H9 (cell line): Measurements from ENCODE around the gene AFAP1. TPM values are rescaled to one million over a fixed set of nuclear protein-coding genes. Genes with fewer than 3 reads are reported as not detected.

ENCODE experiments used
- DNase-seq: peaks from one replicate; pipeline ENCODE4 v3.0.0-alpha.2; 2017
- H2AFZ ChIP-seq: one replicate; pipeline ENCODE4 v1.6.1; 2013; ENCODE audit warnings: mild to moderate bottlenecking, low read length, control low read depth, moderate library complexity
- H2AK5ac ChIP-seq: 2 replicates; pipeline ENCODE4 v1.6.1; 2013; ENCODE audit warnings: low read length, control low read depth, mixed read lengths; ENCODE audit not compliant: insufficient read length
- H2BK120ac ChIP-seq: one replicate; pipeline ENCODE4 v1.6.1; 2013; ENCODE audit warnings: low read depth, mild to moderate bottlenecking, low read length, control low read depth, inconsistent platforms; ENCODE audit not compliant: poor library complexity, severe bottlenecking
- H2BK12ac ChIP-seq: 2 replicates; pipeline ENCODE4 v1.6.1; 2013; ENCODE audit warnings: low read length, control low read depth, mixed read lengths, low read depth; ENCODE audit not compliant: insufficient read length
- H2BK15ac ChIP-seq: 2 replicates; pipeline ENCODE4 v1.6.1; 2013; ENCODE audit warnings: low read depth, low read length, control low read depth
- H2BK20ac ChIP-seq: one replicate; pipeline ENCODE4 v1.6.1; 2013; ENCODE audit warnings: low read depth, mild to moderate bottlenecking, low read length, control low read depth, inconsistent platforms; ENCODE audit not compliant: poor library complexity, severe bottlenecking
- H2BK5ac ChIP-seq: 2 replicates; pipeline ENCODE4 v1.6.1; 2013; ENCODE audit warnings: low read length, control low read depth, mixed read lengths; ENCODE audit not compliant: insufficient read length
- H3K14ac ChIP-seq: 2 replicates; pipeline ENCODE4 v1.6.1; 2013; ENCODE audit warnings: low read length, control low read depth; ENCODE audit not compliant: insufficient read depth
- H3K18ac ChIP-seq: 2 replicates; pipeline ENCODE4 v1.6.1; 2013; ENCODE audit warnings: low read depth, mild to moderate bottlenecking, mixed read lengths, low read length, control low read depth; ENCODE audit not compliant: insufficient read length
- H3K23ac ChIP-seq: 2 replicates; pipeline ENCODE4 v1.6.1; 2013; ENCODE audit warnings: low read length, control low read depth, mixed read lengths, low read depth; ENCODE audit not compliant: insufficient read length
- H3K23me2 ChIP-seq: 2 replicates; pipeline ENCODE4 v1.6.1; 2013; ENCODE audit warnings: low read depth, mild to moderate bottlenecking, mixed read lengths, low read length, control low read depth; ENCODE audit not compliant: insufficient read length, poor library complexity, severe bottlenecking
- H3K27ac ChIP-seq: 2 replicates; pipeline ENCODE4 v1.5.1; 2013; ENCODE audit warnings: low read length, control low read depth, mixed read lengths, low read depth; ENCODE audit not compliant: insufficient read length
- H3K27me3 ChIP-seq: 2 replicates; pipeline ENCODE4 v1.6.1; 2013; ENCODE audit warnings: low read length, control low read depth, inconsistent platforms; ENCODE audit not compliant: insufficient read depth
- H3K4ac ChIP-seq: 2 replicates; pipeline ENCODE4 v1.6.1; 2013; ENCODE audit warnings: low read depth, mild to moderate bottlenecking, control low read depth, inconsistent platforms, low read length, moderate library complexity
- H3K4me1 ChIP-seq: 2 replicates; pipeline ENCODE4 v1.6.1; 2013; ENCODE audit warnings: low read length, control low read depth, inconsistent platforms; ENCODE audit not compliant: insufficient read depth
- H3K4me2 ChIP-seq: 2 replicates; pipeline ENCODE4 v1.6.1; 2013; ENCODE audit warnings: low read length, control low read depth, mixed read lengths; ENCODE audit not compliant: insufficient read length, insufficient read depth
- H3K56ac ChIP-seq: 2 replicates; pipeline ENCODE4 v1.6.1; 2013; ENCODE audit warnings: low read depth, mild to moderate bottlenecking, mixed read lengths, low read length, control low read depth; ENCODE audit not compliant: insufficient read length
- H3K79me1 ChIP-seq: 2 replicates; pipeline ENCODE4 v1.6.1; 2013; ENCODE audit warnings: low read depth, mild to moderate bottlenecking, moderate library complexity, low read length, control low read depth, inconsistent platforms; ENCODE audit not compliant: insufficient read depth, poor library complexity, severe bottlenecking
- H3K79me2 ChIP-seq: 2 replicates; pipeline ENCODE4 v1.6.1; 2013; ENCODE audit warnings: low read length, control low read depth, inconsistent platforms; ENCODE audit not compliant: insufficient read depth
- H3K9ac ChIP-seq: 2 replicates; pipeline ENCODE4 v1.6.1; 2013; ENCODE audit warnings: low read length, control low read depth, mixed read lengths; ENCODE audit not compliant: insufficient read length; ENCODE audit errors: extremely low read depth
- H3K9me3 ChIP-seq: one replicate; pipeline ENCODE4 v1.6.1; 2013; ENCODE audit warnings: low read depth, low read length, inconsistent platforms; ENCODE audit not compliant: control insufficient read depth
- H3T11ph ChIP-seq: one replicate; pipeline ENCODE4 v1.6.1; 2013; ENCODE audit warnings: mild to moderate bottlenecking, low read length, control low read depth, inconsistent platforms
- H4K20me1 ChIP-seq: one replicate; pipeline ENCODE4 v1.6.1; 2013; ENCODE audit not compliant: control insufficient read depth, insufficient read length, insufficient read depth
- H4K5ac ChIP-seq: 2 replicates; pipeline ENCODE4 v1.6.1; 2013; ENCODE audit warnings: low read depth, mild to moderate bottlenecking, mixed read lengths, low read length, control low read depth; ENCODE audit not compliant: insufficient read length
- H4K8ac ChIP-seq: replicated peaks from 2 replicates; pipeline ENCODE4 v1.6.1; 2013; ENCODE audit warnings: low read length, control low read depth, mixed read lengths, low read depth; ENCODE audit not compliant: insufficient read length
- H4K91ac ChIP-seq: 2 replicates; pipeline ENCODE4 v1.6.1; 2013; ENCODE audit warnings: low read depth, mild to moderate bottlenecking, moderate library complexity, mixed read lengths, low read length, control low read depth; ENCODE audit not compliant: insufficient read length
- H3K27ac Mint-ChIP-seq, 3 experiments: 2 replicates in 2 of 3; 3 replicates in 1 of 3; pipeline ENCODE4 v1.8.0; 2020 to 2021; ENCODE audit warnings: mixed read lengths in 3 of 3, mild to moderate bottlenecking in 1 of 3, moderate library complexity in 1 of 3
- H3K27me3 Mint-ChIP-seq: 2 replicates; pipeline ENCODE4 v1.8.0; 2021; ENCODE audit warnings: low read depth, mild to moderate bottlenecking, moderate library complexity, mixed read lengths
- H3K36me3 Mint-ChIP-seq, 3 experiments: 2 replicates in 2 of 3; 3 replicates in 1 of 3; pipeline ENCODE4 v1.8.0; 2020 to 2021; ENCODE audit warnings: low read depth in 3 of 3, mixed read lengths in 3 of 3; ENCODE audit not compliant: insufficient read depth in 1 of 3
- H3K4me1 Mint-ChIP-seq, 2 experiments: 2 replicates each; pipeline ENCODE4 v1.8.0; 2020; ENCODE audit warnings: mixed read lengths in 2 of 2
- H3K4me3 Mint-ChIP-seq, 2 experiments: 2 replicates in 1 of 2; 3 replicates in 1 of 2; pipeline ENCODE4 v1.8.0; 2020 to 2021; ENCODE audit warnings: mild to moderate bottlenecking in 2 of 2, mixed read lengths in 2 of 2, moderate library complexity in 1 of 2
- H3K9me3 Mint-ChIP-seq, 2 experiments: 2 replicates in 1 of 2; 3 replicates in 1 of 2; pipeline ENCODE4 v1.8.0; 2020; ENCODE audit warnings: mild to moderate bottlenecking in 2 of 2, mixed read lengths in 2 of 2, moderate library complexity in 1 of 2
- WGBS: extraction: QIAGEN DNeasy Blood & Tissue Kit; methylation state at CpG from one replicate; pipeline ENCODE4 v1.1.7; 2013; ENCODE audit warnings: missing lambda C conversion rate, low lambda C conversion rate, mixed read lengths; ENCODE audit not compliant: insufficient read length; ENCODE audit errors: extremely low coverage; 5-methylcytosine and 5-hydroxymethylcytosine counted together
- total RNA-seq: library from RNA; stranded (reverse); gene quantifications from 2 replicates; pipeline ENCODE4 v1.2.1, GENCODE V29; 2021
- TF ChIP-seq, protein P1 (sequence below): fragments of 200-600 bp; sonication (generic); conservative IDR thresholded peaks from 3 replicates; pipeline ENCODE4 v1.8.0; 2021; ENCODE audit warnings: antibody characterized with exemption, mild to moderate bottlenecking

AFAP1 gene
- total RNA-seq, 1 experiment from 2014 or later, result 6.5 TPM

DNA sequence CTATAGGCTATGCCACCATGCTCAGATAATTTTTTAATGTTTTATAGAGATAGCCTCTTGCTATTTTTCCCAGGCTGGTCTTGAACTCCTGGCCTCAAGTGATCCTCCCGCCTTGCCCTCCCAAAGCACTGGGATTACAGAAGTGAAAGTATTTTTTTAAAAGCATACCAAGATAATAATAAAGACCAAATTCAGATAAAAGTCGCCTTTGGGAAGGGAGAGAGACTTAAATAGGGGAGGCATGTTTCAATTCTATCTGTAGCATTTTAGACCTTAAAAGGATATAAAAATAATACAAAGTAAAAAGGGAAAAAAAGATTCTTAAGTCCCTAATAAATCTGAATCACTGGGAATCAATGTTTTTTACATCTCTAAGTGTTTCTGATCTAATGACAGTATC is 108.9 kb downstream of the AFAP1 start:
- no peaks in the 10 kb centered on the region for H3K9me3 ChIP-seq
- peaks cover 0 to 8% of the 10 kb centered on the region in 2 experiments; a peak in 2 of 5 replicates for H3K9me3 Mint-ChIP-seq
- H3K4ac ChIP-seq, result no peak overlapping the region
- no peak overlapping the region for H3K4me2 ChIP-seq
- H2AK5ac ChIP-seq, result no peak overlapping the region
- DNase-seq, result no peak
- TF ChIP-seq, protein P1, sequence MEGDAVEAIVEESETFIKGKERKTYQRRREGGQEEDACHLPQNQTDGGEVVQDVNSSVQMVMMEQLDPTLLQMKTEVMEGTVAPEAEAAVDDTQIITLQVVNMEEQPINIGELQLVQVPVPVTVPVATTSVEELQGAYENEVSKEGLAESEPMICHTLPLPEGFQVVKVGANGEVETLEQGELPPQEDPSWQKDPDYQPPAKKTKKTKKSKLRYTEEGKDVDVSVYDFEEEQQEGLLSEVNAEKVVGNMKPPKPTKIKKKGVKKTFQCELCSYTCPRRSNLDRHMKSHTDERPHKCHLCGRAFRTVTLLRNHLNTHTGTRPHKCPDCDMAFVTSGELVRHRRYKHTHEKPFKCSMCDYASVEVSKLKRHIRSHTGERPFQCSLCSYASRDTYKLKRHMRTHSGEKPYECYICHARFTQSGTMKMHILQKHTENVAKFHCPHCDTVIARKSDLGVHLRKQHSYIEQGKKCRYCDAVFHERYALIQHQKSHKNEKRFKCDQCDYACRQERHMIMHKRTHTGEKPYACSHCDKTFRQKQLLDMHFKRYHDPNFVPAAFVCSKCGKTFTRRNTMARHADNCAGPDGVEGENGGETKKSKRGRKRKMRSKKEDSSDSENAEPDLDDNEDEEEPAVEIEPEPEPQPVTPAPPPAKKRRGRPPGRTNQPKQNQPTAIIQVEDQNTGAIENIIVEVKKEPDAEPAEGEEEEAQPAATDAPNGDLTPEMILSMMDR, result no peak
- H2AFZ ChIP-seq, result no peak overlapping the region
- no peak overlapping the region for H2BK20ac ChIP-seq
- no peak overlapping the region for H4K5ac ChIP-seq
- H3T11ph ChIP-seq, result no peak overlapping the region
- H2BK15ac ChIP-seq, result no peak overlapping the region
- H3K79me2 ChIP-seq, result no peaks in the 10 kb centered on the region
- H2BK120ac ChIP-seq, result no peak overlapping the region
- no peak overlapping the region for H3K56ac ChIP-seq
- no peak overlapping the region for H3K14ac ChIP-seq
- H3K36me3 Mint-ChIP-seq, result peaks cover 17 to 34% (median 25%) of the 10 kb centered on the region in 3 experiments
- no peak overlapping the region for H3K23ac ChIP-seq
- no peak overlapping the region for H2BK5ac ChIP-seq
- H3K4me1 Mint-ChIP-seq, result peaks cover 32% of the 10 kb centered on the region in 2 experiments
- no peaks in the 10 kb centered on the region for H3K27me3 ChIP-seq
- H3K4me1 ChIP-seq, result peaks cover 6% of the 10 kb centered on the region; the same call in 1 of the 2 replicates
- H3K27me3 Mint-ChIP-seq, result no peaks in the 10 kb centered on the region
- no CpG with 5 or more reads among the region's 2 CpGs for WGBS
- H3K79me1 ChIP-seq, result no peaks in the 10 kb centered on the region
- H3K18ac ChIP-seq, result no peak overlapping the region
- H3K27ac ChIP-seq, result no peak overlapping the region
- H2BK12ac ChIP-seq, result no peak overlapping the region
- H4K8ac ChIP-seq, result no peak overlapping the region
- no peaks in the 10 kb centered on the region for H3K23me2 ChIP-seq
- H3K4me3 Mint-ChIP-seq, result no peak overlapping the region
- H3K9ac ChIP-seq, result no peak overlapping the region
- no peak overlapping the region for H4K91ac ChIP-seq
- no peaks in the 10 kb centered on the region for H4K20me1 ChIP-seq
- H3K27ac Mint-ChIP-seq, result no peak overlapping the region
